ENCODE measurements around the gene KCNH5.

Gene KCNH5, protein sequence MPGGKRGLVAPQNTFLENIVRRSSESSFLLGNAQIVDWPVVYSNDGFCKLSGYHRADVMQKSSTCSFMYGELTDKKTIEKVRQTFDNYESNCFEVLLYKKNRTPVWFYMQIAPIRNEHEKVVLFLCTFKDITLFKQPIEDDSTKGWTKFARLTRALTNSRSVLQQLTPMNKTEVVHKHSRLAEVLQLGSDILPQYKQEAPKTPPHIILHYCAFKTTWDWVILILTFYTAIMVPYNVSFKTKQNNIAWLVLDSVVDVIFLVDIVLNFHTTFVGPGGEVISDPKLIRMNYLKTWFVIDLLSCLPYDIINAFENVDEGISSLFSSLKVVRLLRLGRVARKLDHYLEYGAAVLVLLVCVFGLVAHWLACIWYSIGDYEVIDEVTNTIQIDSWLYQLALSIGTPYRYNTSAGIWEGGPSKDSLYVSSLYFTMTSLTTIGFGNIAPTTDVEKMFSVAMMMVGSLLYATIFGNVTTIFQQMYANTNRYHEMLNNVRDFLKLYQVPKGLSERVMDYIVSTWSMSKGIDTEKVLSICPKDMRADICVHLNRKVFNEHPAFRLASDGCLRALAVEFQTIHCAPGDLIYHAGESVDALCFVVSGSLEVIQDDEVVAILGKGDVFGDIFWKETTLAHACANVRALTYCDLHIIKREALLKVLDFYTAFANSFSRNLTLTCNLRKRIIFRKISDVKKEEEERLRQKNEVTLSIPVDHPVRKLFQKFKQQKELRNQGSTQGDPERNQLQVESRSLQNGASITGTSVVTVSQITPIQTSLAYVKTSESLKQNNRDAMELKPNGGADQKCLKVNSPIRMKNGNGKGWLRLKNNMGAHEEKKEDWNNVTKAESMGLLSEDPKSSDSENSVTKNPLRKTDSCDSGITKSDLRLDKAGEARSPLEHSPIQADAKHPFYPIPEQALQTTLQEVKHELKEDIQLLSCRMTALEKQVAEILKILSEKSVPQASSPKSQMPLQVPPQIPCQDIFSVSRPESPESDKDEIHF

DNA sequence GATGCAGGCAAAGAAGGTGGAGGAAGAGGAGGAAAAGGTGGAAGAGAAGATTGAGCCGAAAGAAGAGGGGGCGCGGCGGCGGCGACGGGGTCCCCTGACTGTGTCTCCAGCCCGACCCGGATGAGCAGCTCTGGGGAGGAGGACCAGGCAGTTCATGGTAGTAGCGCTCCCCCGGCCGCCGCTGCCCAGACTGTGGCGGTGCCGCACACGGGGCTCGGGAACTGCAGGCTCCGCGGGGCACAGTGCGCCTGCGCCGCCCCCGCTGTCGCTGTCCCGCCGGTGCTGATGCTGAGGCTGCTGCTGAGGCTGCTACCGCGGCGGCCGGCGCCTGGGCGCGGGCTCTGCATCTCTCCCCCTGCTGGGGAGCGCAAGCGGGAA lies at the start of gene KCNH5:
KCNH5 (minus strand) TSS at position 225 of the 378 bp plus-strand sequence. CDS start 272 bp downstream, outside the sequence.
- TF ChIP-seq, protein P1, sequence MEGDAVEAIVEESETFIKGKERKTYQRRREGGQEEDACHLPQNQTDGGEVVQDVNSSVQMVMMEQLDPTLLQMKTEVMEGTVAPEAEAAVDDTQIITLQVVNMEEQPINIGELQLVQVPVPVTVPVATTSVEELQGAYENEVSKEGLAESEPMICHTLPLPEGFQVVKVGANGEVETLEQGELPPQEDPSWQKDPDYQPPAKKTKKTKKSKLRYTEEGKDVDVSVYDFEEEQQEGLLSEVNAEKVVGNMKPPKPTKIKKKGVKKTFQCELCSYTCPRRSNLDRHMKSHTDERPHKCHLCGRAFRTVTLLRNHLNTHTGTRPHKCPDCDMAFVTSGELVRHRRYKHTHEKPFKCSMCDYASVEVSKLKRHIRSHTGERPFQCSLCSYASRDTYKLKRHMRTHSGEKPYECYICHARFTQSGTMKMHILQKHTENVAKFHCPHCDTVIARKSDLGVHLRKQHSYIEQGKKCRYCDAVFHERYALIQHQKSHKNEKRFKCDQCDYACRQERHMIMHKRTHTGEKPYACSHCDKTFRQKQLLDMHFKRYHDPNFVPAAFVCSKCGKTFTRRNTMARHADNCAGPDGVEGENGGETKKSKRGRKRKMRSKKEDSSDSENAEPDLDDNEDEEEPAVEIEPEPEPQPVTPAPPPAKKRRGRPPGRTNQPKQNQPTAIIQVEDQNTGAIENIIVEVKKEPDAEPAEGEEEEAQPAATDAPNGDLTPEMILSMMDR (conservative IDR thresholded peaks at IDR 0.05; ENCODE audit: low read depth), result no peak
- peak; percentile 46 for DNase-seq (ENCODE audit: low spot score)
- ChIA-PET CTCF (interaction anchor here (0.7 kb wide), 1 partner anchor 88 kb away, joined by 3 read pairs; no protein-coding TSS in a partner anchor), POLR2A (ENCODE audit: low non-redundant PET) (no interaction called here)
- no peak within 1 kb of the TSS for H3K27ac ChIP-seq

DNA sequence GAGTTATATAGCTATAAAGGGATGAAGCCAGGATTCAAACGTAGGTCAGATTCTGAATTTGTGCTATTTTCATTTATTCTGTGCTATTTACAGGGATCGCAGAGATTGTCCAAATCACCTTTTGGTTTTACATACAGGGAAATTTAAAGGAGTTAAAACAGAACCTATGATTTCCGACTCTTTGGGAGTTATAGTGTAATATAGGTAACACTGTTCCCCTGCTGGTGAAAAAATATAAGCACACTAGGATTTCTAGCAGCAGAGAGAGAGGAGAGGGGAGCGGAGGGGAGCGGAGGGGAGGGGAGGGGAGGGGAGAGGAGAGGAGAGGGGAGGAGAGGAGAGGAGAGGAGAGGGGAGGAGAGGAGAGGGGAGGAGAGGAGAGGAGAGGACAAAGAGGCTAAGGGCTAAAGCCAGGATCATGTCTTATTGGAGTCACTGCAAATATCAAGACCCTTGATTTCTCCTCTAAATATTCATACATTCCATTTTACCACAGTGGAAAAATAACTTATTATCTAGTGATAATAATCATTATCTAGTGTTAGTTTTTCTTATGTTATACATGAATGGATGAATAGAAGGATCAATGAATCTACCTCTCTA lies 46.2 kb upstream of the KCNH5 start:
- CTCF ChIA-PET, result no interaction called here
- POLR2A ChIA-PET (ENCODE audit: low non-redundant PET), result no interaction called here
- H3K27ac ChIP-seq, result no peak overlapping the region
- TF ChIP-seq, protein P1 (conservative IDR thresholded peaks at IDR 0.05; ENCODE audit: low read depth), result no peak
- no peak for DNase-seq (ENCODE audit: low spot score)

DNA sequence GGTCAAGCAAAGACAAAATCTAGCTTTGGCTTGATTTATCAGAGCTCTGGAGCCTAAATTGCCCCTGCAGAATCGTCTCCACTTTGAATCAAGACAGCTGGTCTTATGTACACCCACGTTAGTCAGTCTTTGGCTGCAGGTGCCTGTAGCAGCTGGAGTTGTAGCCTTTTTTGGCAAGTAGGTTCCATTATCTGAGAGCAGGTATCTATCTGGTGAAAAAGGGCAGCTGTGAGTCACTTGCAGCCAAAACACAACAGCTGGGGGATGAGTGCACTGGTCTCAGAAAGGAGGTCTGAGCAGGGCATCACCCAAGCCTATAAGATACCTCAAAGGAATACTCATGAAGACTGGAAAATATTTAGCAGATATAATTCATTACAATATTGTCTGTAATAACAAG lies 43.6 kb upstream of the KCNH5 start:
- DNase-seq (ENCODE audit: low spot score), result no peak
- TF ChIP-seq, protein P1 (conservative IDR thresholded peaks at IDR 0.05; ENCODE audit: low read depth), result no peak
- no peak overlapping the region for H3K27ac ChIP-seq
- CTCF ChIA-PET, result no interaction called here
- POLR2A ChIA-PET (ENCODE audit: low non-redundant PET), result no interaction called here

DNA sequence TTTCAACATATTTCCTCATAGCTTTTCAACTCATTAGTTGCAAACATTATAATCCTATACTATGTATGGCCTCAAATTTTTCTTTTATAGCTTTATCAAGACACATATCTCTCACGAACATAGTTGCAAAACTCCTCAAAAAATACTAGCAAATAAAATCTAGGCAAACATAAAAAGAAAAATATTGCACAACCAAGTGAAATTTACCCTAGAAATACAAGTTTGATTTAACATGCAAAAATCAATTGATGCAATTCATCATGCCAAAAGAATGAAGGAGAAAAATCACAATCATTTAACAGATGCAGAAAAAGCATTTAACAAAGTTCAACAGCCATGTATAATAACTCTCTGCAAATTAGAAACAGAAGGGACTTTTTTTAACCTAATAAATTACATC lies 33.3 kb upstream of the KCNH5 start:
- POLR2A ChIA-PET (ENCODE audit: low non-redundant PET), result no interaction called here
- no peak for DNase-seq (ENCODE audit: low spot score)
- CTCF ChIA-PET, result no interaction called here
- H3K27ac ChIP-seq, result no peak overlapping the region
- TF ChIP-seq, protein P1 (conservative IDR thresholded peaks at IDR 0.05; ENCODE audit: low read depth), result no peak

DNA sequence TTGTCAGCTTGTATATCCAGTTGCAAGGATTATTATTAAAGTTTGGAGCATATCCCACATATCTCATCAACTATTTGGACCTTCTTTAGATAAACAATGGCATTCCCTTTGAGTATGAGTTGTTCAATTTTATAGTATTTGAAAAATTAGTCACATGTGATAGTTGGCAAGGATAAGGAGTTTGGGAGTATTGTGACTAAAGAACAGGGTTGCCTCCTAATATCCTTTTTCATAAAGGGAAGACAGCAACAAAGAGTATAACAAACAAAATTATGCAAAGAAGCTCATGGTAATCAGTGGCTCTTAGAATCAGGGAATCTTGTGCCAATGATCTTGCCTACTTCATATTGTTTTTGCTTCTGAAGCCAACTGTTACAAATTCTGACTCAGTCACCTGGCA lies 31.2 kb upstream of the KCNH5 start:
- POLR2A ChIA-PET (ENCODE audit: low non-redundant PET), result no interaction called here
- DNase-seq (ENCODE audit: low spot score), result no peak
- CTCF ChIA-PET, result no interaction called here
- H3K27ac ChIP-seq, result no peak overlapping the region
- TF ChIP-seq, protein P1 (conservative IDR thresholded peaks at IDR 0.05; ENCODE audit: low read depth), result no peak

DNA sequence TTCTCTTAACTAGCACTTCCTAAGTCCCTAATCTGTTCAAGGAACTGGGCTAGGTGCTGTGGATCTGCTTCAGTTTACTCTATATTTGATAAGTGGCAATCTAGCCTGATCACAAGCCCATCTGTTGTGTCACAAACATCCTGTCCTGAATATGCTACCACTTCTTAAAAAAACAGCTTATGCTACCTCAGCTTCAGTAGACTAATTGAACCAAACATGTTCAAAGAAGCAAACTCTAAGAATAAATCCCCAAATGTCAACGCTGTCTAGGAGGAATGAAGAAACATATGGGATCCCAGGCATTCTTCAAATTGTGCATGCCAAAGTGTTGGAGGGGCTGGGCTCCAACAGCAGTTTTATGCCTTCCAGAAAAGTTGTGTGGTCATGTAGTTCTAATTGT lies 10.4 kb upstream of the KCNH5 start:
- POLR2A ChIA-PET (ENCODE audit: low non-redundant PET), result no interaction called here
- DNase-seq (ENCODE audit: low spot score), result no peak
- CTCF ChIA-PET, result interaction anchor here (0.6 kb wide), 1 partner anchor 79 kb away, joined by 3 read pairs; no protein-coding TSS in a partner anchor
- H3K27ac ChIP-seq, result no peak overlapping the region
- TF ChIP-seq, protein P1 (conservative IDR thresholded peaks at IDR 0.05; ENCODE audit: low read depth), result no peak
